ENCODE measurements around the gene ATP8B1.

Gene ATP8B1

GRCh38 chr18:57791911-57792310 is 11.2 kb downstream of the ATP8B1 start:
- DNase-seq = peak; percentile 55

GRCh38 chr18:57791192-57791591 is 11.9 kb downstream of the ATP8B1 start:
- DNase-seq = no peak

GRCh38 chr18:57790316-57790715 is 12.8 kb downstream of the ATP8B1 start:
- no peak for DNase-seq

GRCh38 chr18:57789759-57790158 is 13.4 kb downstream of the ATP8B1 start:
- no peak for DNase-seq

- DNase-seq = no peak
Observed at GRCh38 chr18:57789090-57789489, 14.0 kb downstream of the ATP8B1 start.

GRCh38 chr18:57787068-57787685 is 15.9 kb downstream of the ATP8B1 start:
- DNase-seq = no peak

- peak; percentile 92 for DNase-seq
Observed at GRCh38 chr18:57785751-57786437, 17.2 kb downstream of the ATP8B1 start.

GRCh38 chr18:57784801-57785114 is 18.4 kb downstream of the ATP8B1 start:
- no peak for DNase-seq

GRCh38 chr18:57784034-57784800 is 18.9 kb downstream of the ATP8B1 start:
- no peak for DNase-seq

GRCh38 chr18:57782049-57782448 is 21.1 kb downstream of the ATP8B1 start:
- no peak for DNase-seq

GRCh38 chr18:57780706-57781347 is 22.3 kb downstream of the ATP8B1 start:
- DNase-seq = peak; percentile 47

GRCh38 chr18:57780318-57780705 is 22.8 kb downstream of the ATP8B1 start:
- DNase-seq = peak; percentile 92

GRCh38 chr18:57776767-57777166 is 26.3 kb downstream of the ATP8B1 start:
- peak; percentile 75 for DNase-seq

- no peak for DNase-seq
Observed at GRCh38 chr18:57776354-57776753, 26.8 kb downstream of the ATP8B1 start.

GRCh38 chr18:57775937-57776336 is 27.2 kb downstream of the ATP8B1 start:
- no peak for DNase-seq

- DNase-seq = peak; percentile 85
Observed at GRCh38 chr18:57772387-57772799, 30.7 kb downstream of the ATP8B1 start.

GRCh38 chr18:57771626-57772025 is 31.5 kb downstream of the ATP8B1 start:
- peak; percentile 77 for DNase-seq

- DNase-seq = peak; percentile 98
Observed at GRCh38 chr18:57771193-57771592, 31.9 kb downstream of the ATP8B1 start.

GRCh38 chr18:57768537-57769326 is 34.4 kb downstream of the ATP8B1 start:
- DNase-seq = no peak

- DNase-seq = no peak
Observed at GRCh38 chr18:57767259-57768050, 35.7 kb downstream of the ATP8B1 start.

- DNase-seq = no peak
Observed at GRCh38 chr18:57764995-57765394, 38.1 kb downstream of the ATP8B1 start.

GRCh38 chr18:57764087-57764486 is 39.0 kb downstream of the ATP8B1 start:
- DNase-seq = no peak

Data from NCI-H69 (cell line).